ENCODE results near the gene SAMD5. TPM values are rescaled to one million over a fixed set of nuclear protein-coding genes. Genes with fewer than 3 reads are reported as not detected.

SAMD5 gene
- total and polyA plus RNA-seq, 10 of the 15 experiments (the other 5 are each of a cell fraction or from before 2014, with no cell fraction given), result 0.01 to 0.23 (median 0.05) TPM; not detected in 5

DNA sequence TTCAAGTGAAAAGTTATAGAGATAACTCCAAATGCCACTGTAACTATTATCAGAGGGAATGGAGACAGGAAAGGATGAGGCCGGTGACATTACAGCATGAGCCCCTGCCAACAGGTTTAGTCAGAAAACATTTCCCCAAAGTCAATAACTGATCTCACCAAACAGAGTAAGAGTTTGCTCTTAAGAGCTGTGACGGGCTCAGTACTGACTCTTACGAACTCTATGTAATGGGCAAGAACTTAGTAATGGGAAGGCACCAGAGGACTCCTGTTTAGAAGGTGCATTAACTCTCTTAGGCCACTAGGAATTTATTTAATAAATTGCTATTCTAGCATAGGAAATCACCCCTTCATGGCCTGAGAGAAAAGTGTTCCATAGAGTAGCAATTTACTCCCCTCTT lies 76.8 kb downstream of the SAMD5 start:
- Histone ChIP-seq H3K79me2 (ENCODE audit: control insufficient read depth, insufficient read depth, low read length) (no peaks in the 10 kb centered on the region), H2AFZ (ENCODE audit: control insufficient read depth, low read depth, low read length) (no peak overlapping the region), H3K4me2 (ENCODE audit: control insufficient read depth, insufficient read depth) (no peak overlapping the region), H3K36me3 (ENCODE audit: control insufficient read depth in 2 of 2, insufficient read depth in 2 of 2, low read length in 1 of 2) (no peaks in the 10 kb centered on the region), H3K27ac (ENCODE audit: control insufficient read depth, insufficient read depth) (no peak overlapping the region), H3K27me3 (replicated peaks in 1 of 2; ENCODE audit: control insufficient read depth in 2 of 2, insufficient read depth in 2 of 2, low read length in 1 of 2) (no peaks in the 10 kb centered on the region), H3K4me1 (ENCODE audit: control insufficient read depth, insufficient read depth, low read length) (no peaks in the 10 kb centered on the region), H3K4me3 (no peak overlapping the region), H3K9ac (ENCODE audit: control insufficient read depth, insufficient read depth, low read length) (no peak overlapping the region), H4K20me1 (ENCODE audit: control insufficient read depth, insufficient read depth) (no peaks in the 10 kb centered on the region), H3K9me3 (replicated peaks; ENCODE audit: control insufficient read depth, insufficient read depth, low read length) (no peaks in the 10 kb centered on the region)
- FAIRE-seq (no peak), ATAC-seq (no peak), DNase-seq (ENCODE audit: low read depth, low spot score) (no peak)
- ChIA-PET POLR2A (no interaction called here), CTCF (no interaction called here), RAD21 (ENCODE audit: unreplicated experiment) (no interaction called here), SMC1A (ENCODE audit: uncharacterized antibody, unreplicated experiment) (no interaction called here)
- in situ Hi-C loops (cut with MboI), result no loop called here
- TF ChIP-seq RBBP5 (conservative IDR thresholded peaks at IDR 0.05), result no peak
- TF ChIP-seq, protein P1, sequence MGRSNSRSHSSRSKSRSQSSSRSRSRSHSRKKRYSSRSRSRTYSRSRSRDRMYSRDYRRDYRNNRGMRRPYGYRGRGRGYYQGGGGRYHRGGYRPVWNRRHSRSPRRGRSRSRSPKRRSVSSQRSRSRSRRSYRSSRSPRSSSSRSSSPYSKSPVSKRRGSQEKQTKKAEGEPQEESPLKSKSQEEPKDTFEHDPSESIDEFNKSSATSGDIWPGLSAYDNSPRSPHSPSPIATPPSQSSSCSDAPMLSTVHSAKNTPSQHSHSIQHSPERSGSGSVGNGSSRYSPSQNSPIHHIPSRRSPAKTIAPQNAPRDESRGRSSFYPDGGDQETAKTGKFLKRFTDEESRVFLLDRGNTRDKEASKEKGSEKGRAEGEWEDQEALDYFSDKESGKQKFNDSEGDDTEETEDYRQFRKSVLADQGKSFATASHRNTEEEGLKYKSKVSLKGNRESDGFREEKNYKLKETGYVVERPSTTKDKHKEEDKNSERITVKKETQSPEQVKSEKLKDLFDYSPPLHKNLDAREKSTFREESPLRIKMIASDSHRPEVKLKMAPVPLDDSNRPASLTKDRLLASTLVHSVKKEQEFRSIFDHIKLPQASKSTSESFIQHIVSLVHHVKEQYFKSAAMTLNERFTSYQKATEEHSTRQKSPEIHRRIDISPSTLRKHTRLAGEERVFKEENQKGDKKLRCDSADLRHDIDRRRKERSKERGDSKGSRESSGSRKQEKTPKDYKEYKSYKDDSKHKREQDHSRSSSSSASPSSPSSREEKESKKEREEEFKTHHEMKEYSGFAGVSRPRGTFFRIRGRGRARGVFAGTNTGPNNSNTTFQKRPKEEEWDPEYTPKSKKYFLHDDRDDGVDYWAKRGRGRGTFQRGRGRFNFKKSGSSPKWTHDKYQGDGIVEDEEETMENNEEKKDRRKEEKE (IDR thresholded peaks at IDR 0.05), result no peak
- TF ChIP-seq TCF12 (IDR thresholded peaks at IDR 0.05; ENCODE audit: low read depth, low read length), result no peak
- no peak for TF ChIP-seq HCFC1 (IDR thresholded peaks at IDR 0.05; ENCODE audit: low read length)
- no peak for TF ChIP-seq NR2C2 (IDR thresholded peaks at IDR 0.05; ENCODE audit: borderline replicate concordance, control insufficient read depth, insufficient read length, low read depth)
- TF ChIP-seq ASH2L (IDR thresholded peaks at IDR 0.05; ENCODE audit: borderline replicate concordance, low read depth), result no peak
- TF ChIP-seq, protein P2, sequence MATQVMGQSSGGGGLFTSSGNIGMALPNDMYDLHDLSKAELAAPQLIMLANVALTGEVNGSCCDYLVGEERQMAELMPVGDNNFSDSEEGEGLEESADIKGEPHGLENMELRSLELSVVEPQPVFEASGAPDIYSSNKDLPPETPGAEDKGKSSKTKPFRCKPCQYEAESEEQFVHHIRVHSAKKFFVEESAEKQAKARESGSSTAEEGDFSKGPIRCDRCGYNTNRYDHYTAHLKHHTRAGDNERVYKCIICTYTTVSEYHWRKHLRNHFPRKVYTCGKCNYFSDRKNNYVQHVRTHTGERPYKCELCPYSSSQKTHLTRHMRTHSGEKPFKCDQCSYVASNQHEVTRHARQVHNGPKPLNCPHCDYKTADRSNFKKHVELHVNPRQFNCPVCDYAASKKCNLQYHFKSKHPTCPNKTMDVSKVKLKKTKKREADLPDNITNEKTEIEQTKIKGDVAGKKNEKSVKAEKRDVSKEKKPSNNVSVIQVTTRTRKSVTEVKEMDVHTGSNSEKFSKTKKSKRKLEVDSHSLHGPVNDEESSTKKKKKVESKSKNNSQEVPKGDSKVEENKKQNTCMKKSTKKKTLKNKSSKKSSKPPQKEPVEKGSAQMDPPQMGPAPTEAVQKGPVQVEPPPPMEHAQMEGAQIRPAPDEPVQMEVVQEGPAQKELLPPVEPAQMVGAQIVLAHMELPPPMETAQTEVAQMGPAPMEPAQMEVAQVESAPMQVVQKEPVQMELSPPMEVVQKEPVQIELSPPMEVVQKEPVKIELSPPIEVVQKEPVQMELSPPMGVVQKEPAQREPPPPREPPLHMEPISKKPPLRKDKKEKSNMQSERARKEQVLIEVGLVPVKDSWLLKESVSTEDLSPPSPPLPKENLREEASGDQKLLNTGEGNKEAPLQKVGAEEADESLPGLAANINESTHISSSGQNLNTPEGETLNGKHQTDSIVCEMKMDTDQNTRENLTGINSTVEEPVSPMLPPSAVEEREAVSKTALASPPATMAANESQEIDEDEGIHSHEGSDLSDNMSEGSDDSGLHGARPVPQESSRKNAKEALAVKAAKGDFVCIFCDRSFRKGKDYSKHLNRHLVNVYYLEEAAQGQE (IDR thresholded peaks at IDR 0.05; ENCODE audit: low read depth, low read length), result no peak
- no peak for TF ChIP-seq POU2F2 (IDR thresholded peaks at IDR 0.05; ENCODE audit: borderline replicate concordance, low read depth, low read length)
- intact Hi-C loops (cut with micrococcal nuclease; ENCODE audit: unreplicated experiment), result no loop called here
- BruUV-seq (replicated peaks), result no TSS peak
- 69% methylated on average over 3 of the region's 3 CpGs for WGBS (ENCODE audit: insufficient coverage, insufficient replicate concordance, low lambda C conversion rate, missing lambda C conversion rate)
